GM19438 (cell line): ENCODE data around the gene ABI3.
"Not testable (repeated sequence)": the region's sequence is repeated elsewhere in the genome, so short reads cannot be mapped to it uniquely, and the experiment has no call there.

Source experiments
- ATAC-seq: cut with Tn5 transposase; IDR thresholded peaks from one replicate; pipeline ENCODE4 v1.9.1; 2021; ENCODE audit warnings: low read depth; ENCODE audit not compliant: unreplicated experiment

The ABI3 gene

DNA sequence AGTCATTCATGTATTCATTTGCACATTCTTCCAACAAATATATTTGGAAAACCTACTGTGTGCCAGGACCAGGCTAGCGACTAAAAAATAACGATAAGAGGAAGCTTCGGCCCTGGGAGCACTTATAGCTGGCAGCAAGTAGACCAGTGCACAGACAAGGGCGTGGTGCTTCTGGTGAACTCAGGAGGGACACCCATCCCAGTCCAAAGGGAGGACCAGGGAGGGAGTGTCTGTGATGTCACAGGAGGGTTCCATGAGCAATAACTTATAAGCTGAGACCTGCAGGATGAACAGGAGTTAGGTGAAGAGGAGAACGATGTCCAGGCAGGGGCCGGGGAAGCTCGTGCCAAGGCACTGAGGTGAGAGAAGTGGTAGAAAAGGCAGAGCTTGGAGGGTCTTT lies 37.4 kb downstream of the ABI3 start:
- no peak for ATAC-seq

DNA sequence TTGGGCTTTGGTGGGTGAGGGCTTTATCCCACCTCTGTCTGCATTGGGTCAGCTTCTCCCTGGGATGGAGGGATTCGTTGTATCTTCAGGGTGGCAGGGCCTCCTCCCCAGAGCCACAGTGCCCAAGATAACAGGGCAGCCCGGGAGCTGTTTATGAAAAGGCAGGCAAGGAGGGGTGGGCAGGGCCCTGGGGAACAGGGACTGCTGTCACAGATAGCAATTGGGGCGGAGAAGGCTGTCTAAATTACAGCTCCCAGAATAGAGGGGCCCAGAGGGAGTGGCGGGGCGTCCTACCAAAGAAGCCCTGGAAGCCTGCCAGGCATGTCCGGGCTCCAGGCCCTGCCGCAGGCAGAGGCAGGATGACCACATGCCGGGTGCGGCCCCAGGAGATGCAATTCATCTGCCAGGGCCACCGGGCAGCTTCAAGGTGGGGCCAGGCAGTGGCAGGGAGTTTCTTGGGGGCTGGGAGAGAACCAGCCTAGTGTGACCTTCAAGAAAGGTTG lies 38.8 kb downstream of the ABI3 start:
- ATAC-seq, result no peak

DNA sequence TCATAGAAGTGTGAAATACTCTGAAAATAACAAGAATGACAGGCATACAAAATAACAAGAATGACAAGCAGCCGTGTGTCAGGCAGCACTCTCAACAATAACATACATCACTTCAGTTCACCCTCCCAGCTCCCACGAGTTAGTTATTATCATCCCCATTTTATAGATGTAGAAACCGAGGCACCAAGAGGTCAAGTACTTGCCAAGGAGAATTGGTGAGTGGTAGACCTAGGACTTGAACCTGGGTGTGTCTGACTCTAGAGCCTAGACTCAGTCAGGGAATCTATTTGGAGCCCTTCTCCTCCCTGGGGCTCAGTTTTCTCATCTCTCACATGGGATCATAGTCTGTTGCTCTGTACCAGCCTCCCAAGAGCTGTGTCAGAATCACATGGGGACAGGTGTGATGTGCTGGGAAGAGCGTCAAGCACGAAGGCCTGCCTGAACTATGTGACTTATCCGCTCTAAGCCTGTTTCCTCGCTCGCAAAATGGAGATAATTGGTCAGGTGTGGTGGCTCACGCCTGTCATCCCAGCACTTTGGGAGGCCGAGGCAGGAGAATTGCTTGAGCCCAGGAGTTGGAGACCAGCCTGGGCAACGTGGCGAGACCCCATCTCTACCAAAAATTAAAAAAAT lies 39.5 kb downstream of the ABI3 start:
- no peak for ATAC-seq

DNA sequence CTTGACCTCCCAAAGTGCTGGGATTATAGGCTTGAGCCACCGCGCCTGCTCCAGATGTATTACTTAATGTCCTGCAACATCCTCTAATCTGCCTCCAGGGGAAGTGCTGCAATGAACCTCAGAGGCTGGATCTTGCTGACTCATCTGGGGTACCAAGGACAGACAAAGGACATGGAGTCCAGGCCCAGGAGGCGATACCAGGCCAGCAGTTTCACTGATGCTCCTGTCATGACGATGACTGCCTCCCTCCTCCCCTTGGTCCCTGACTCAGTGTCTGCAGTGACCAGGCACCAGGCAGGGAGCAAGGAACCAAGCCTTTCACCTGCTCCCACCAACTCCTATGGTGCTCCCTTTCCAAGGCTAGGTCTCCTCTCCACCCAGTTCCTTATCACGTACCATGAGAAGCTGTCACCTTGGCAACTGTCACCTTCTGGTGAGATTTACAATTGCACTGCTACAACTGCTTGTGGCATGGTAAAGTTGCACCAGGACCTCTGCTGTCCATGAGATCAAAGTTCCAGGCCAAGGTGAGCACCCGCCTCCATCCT lies 41.7 kb downstream of the ABI3 start:
- no peak for ATAC-seq

DNA sequence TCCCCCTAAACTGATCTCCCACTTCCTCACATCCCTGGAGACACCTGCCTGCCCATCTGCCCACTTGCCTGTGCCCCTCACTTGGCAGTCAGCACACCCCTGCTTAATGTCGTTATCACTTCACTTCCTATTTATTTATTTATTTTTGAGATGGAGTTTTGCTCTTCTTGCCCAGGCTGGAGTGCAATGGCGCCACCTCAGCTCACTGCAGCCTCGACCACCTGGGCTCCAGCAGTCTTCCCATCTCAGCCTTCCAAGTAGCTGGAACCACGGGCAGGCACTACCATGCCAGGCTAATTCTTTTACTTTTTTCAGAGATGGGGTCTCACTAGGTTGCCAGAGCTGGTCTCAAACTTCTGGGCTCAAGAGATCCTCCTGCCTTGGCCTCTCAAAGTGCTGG lies 43.6 kb downstream of the ABI3 start:
- no peak for ATAC-seq

DNA sequence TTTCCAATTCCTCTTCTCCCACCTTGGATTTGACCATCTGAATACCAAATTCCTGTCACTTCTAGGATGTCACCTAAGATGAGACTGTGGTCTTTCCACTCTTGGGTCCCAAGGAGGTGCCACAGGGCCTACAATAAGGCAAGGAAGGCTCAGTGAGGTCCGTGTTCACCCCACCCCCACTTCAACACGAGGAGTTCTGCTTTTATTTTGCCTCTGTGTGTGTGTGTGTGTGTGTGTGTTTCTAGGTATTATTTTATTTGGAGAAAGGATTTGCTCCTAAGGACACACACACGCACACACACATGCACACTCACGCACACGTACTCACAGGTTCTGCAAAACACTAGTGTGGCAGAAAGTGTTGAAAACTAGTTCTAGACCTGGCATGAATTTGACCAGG lies 44.6 kb downstream of the ABI3 start:
- ATAC-seq, result no peak

DNA sequence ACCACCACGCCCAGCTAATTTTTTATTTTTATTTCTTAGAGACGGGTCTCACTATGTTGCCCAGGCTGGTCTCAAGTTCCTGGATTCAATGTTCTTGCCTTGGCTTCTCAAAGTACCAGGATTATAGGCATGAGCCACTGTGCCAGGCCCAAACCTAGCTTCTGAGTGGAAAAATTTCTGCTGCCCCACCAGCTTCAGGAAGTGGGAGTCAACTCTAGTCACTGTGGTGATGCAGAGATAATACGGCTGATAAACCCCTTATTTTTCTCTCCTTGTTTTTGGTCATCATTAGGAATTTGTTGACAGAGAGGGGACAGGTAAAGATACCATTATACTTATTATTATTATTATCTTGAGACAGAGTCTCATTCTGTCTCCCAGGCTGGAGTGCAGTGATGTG lies 47.9 kb downstream of the ABI3 start:
- ATAC-seq, result no peak

DNA sequence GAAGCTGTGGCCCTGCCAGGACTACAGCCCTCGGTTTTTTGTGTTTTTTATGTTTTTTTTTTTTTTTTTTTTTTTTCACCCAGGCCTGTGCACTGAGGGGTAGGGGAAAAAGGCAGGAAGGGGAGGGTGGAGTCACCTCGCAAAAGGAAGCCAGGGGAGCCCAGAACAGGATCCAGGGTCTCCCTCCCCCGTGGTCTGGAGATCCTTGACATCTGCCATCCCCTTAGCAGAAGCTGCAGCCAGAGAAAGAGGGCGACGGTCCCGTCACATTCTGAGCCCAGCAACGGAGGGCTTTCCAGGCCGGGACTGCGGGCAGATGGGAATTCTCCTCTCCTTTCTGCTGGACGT lies 49.1 kb downstream of the ABI3 start:
- no peak for ATAC-seq

DNA sequence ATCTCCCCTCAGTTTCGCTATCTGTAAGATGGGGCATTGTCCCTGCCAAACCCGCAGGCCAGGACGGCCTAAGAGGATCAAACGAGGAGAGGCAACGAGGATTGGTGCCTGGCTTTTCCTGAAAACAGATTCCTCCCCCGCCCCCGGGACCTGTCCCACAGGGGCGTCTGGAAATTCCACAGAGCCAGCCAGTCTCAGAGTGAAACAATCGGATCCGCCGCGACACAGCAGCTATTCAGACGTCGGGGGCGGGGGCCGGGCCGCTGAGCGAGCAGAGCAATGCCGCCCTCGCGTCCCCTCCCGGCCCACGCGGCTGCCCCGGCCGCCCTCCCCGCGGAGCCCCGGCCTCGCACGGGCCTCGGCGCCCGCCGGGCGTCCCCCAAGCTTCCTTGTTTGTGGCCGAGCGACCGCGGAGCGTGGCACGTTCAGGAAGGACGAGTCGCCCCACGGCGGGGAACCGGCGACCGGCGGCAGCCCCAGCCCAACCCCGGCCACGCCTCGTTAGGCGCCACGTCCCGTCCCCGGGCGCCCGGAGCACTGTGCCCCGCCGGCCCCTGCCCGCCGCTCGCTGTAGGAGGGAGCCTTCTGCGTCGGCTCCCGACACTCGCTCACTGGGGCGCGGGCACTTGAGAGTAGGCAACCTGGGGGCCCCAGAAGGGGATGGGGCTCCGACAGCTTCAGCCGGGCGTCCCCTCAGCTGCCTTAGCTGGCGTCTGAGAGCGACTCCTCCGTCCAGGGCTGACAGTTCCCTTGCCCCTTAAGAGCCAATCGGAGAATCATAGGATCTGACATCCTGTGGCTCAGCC lies 49.7 kb downstream of the ABI3 start:
- ATAC-seq, result no peak

DNA sequence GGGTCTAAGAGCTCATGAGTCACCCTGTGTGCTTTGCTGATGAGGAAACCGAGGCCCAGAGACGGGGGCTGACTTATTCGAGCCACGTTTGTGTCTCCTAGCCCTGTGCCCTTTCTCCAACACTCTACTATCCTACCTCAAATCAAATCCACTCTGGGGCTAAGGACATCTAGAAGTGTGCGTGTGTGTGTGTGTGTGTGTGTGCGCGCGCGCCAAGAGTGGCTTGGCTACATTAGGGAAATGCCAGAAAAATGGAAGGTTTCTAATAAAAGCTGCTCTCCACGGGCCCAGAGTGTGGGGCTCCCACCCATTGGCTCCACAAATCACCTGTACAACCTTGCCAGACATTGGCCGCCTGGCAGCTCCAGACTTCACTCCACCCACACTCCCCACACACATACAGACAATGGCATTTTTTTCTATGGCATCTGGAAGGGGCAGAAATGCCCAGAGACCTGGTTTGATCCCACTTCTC lies 50.3 kb downstream of the ABI3 start:
- ATAC-seq, result no peak

DNA sequence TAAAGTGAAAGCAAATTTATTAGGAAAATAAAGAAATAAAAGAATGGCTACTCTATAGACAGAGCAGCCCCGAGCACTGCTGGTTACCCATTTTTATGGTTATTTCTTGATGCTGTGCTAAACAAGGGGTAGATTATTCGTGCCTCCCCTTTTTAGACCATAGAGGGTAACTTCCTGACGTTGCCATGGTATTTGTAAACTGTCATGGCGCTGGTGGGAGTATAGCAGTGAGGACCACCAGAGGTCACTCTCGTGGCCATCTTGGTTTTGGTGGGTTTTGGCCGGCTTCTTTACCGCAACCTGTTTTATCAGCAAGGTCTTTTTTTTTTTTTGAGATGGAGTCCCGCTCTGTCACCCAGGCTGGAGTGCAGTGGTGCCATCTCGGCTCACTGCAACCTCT lies 51.0 kb downstream of the ABI3 start:
- not testable (repeated sequence) for ATAC-seq

DNA sequence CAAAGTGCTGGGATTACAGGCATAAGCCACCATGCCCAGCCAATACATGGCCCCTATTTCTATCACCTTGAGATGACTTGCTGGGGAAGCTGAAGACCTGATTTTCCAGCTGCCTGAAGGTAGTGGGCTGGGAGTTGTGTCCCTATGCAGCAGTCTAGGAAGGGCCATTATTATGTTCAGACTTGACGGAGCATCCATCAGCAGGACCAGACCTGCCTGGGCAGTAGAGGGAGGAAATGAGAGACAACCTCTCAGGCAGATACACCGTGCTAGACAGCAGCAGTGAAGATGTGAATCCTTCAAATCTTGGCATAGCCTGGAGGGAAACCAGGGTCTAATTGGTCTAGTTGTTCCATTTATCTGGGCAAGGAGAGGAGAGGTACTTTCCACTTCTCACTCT lies 55.7 kb downstream of the ABI3 start:
- no peak for ATAC-seq

DNA sequence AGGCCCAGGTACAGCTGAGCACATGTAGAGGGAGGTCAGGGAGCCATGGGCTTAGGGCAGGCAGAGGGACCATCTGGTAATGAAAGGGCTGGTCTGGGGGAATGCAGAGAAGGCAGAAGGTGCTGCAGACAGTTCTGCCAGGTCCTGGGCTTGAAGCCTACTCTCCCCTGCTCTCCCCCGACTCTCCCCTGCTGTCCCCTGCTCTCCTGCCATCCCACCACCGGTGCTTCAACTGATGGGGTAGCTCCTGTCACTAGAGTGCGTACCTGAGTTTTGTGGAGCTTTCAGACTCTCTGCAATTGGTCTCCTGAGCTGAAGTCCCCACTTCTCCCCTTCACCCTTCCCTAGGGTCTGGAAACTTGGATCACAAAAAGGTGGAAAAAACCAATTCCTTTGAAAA lies 57.4 kb downstream of the ABI3 start:
- no peak for ATAC-seq

DNA sequence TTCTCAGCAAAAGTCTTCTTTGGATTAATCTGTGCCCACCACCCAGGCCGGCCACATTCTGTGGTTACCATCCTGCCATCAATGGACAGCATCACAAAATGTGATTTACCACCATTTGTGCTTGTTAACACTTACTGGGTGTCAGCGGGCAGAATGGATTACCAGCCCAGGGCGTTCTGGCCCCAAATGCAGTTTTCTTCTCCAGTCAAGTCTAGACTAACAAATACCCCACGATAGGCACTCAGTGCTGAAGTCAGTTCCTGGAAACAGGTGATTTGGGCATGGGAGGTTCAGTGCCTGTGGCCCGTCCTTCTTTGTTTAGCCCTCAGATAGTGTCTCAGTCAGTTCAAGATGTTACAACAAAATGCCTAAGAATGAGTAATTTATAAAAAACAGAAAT lies 58.8 kb downstream of the ABI3 start:
- ATAC-seq, result no peak
